Muscle of back (tissue), 11 donors: ENCODE data around the gene CCDC134. TPM values are rescaled to one million over a fixed set of nuclear protein-coding genes. Genes with fewer than 3 reads are reported as not detected.
A peak's percentile ranks its signal among the peaks of the same experiment; 100 is the strongest.
"Not testable (repeated sequence)": the region's sequence is repeated elsewhere in the genome, so short reads cannot be mapped to it uniquely, and the experiment has no call there.

Experiments
- DNase-seq, 3 donors: peaks; one replicate each; pipeline versions ENCODE4 v3.0.0 to v3.0.0-alpha.2; 2013
- polyA plus RNA-seq, 10 donors: library from polyadenylated mRNA; unstranded; fragments of 120-200 nt; gene quantifications; one replicate each; pipeline ENCODE4 v1.2.1, GENCODE V29; 2013; ENCODE audit not compliant: insufficient read length in 10 of 10

CCDC134 gene
- polyA plus RNA-seq, 10 donors: 7.1 to 10.6 (median 8.5) TPM

DNA sequence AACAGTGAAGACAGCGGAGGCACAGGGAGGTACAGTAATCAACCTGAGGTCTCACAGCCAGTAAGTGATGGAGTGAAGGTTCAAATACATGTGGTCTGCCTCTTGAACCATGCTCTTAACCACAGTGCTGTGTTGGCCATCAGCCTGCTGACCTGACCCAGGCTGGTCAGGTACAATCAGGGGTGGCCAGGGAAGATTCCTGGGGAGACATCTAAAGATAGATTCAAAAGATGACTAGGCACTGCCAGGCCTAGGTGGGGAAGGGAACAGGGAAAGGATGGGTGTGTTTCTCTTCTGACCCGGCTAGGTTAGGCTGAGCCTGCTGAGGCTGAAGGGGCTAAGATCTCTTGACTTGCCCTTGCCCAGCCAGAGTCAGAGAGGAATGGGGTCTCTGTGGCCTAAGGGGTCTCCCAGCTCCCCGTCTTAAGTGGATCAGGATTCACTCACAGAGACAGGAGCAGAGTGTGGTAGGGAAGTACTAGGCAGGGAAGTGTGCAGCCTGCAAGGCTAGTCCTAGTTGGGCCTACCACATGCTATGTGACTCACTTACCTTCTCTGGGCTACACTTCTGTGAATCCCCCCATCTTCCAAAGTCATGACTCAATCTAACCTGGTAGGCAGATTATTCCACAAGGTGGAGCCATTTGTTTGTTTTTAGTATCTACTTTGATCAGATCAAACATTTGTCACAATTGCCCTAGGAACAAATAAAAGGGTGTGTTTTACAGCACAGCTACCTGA lies 22.0 kb downstream of the CCDC134 start:
- DNase-seq: peak in 2 of 3 donors; percentile 55 to 63

DNA sequence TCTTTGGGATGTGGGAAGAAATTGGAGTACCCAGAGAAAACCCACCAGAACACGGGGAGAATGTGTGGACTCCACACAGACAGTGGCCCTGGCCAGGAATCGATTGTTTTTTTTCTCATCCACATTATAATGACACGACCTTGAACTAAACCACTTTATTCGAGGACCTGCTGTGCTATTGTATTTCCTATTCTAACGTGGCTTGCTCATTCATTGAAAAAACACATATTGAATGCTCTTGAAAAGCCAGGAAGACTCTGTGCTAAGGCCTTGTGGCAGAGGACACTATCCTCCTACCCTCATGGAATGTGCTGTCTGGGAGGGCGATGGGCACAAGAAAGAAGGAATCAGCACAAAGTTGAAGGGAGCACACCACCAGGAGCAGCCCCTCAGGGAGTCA lies 23.3 kb downstream of the CCDC134 start:
- no peak for DNase-seq

DNA sequence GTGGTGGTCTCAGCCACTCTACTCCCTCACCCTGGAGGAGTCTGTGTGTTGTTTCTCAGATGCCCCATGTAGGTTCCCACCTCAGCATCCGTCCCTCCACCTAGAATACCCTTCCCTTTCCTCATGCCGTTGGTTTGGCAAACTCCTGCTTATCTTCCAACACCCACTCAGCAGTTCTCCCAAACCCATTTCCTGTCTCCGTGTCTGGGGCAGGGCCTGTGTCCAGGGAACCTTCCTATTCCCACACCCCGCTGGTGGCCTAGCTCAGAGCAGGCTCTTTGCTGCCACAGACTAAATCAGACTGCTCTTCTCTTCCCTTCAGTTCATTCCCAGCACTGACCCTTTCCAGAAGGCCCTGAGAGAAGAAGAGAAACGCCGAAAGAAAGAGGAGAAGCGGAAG lies 24.9 kb downstream of the CCDC134 start:
- DNase-seq: no peak

GRCh38 chr22:41826021-41826420 lies 25.5 kb downstream of the CCDC134 start:
- DNase-seq: no peak

GRCh38 chr22:41826430-41827383 lies 26.2 kb downstream of the CCDC134 start:
- DNase-seq: peak in 1 of 3 donors; percentile 45

- peak in 2 of 3 donors; percentile 43 to 46 for DNase-seq
These were observed 27.2 kb downstream of the CCDC134 start for GRCh38 chr22:41827671-41828070.

- no peak for DNase-seq
These were observed 28.0 kb downstream of the CCDC134 start for GRCh38 chr22:41828516-41828915.

GRCh38 chr22:41830174-41830573 lies 29.7 kb downstream of the CCDC134 start:
- DNase-seq: no peak

- DNase-seq: peak in 2 of 3 donors; percentile 51 to 61
These were observed 30.9 kb downstream of the CCDC134 start for GRCh38 chr22:41831383-41831782.

DNA sequence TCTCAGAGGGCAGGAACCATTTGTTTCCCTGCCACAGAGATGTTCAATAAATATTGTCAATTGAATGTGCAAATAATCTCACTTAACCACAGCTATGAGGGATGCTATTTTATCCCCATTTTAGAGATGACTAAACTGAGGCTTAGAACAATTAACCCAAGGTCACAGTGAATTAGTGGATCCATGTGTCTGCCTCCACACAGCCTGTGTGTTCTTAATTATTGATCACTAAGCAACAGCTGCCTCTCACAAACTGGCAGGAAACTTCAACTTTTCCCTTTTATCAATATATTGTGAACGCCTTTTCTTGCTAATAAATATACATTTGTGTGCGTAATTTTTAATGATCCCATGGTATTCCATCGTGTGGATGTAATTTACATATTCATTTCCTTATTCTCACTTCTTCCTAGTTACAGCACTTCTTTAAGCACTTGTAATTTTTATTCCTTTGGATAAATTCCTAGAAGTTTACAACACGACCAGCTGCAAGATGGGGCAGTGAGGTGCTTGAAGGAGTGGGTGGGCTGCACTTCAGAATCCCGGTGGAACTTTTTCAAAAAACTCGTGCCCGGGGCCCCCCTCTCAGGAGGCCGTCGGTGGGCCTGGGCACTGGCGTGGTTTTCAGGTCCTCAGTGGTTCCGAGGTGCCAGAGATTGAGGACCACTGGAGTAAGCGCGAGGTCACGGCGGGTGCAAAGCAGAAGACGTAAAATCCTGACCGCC lies 31.5 kb downstream of the CCDC134 start:
- DNase-seq: peak in 1 of 3 donors; percentile 32

- peak; percentile 99 to 100 (median 100) for DNase-seq
These were observed 32.3 kb downstream of the CCDC134 start, which contains the start of gene SREBF2 for GRCh38 chr22:41832553-41833368. SREBF2 (plus strand) TSS chr22:41833105; CDS start chr22:41833271, 166 bp downstream.

DNA sequence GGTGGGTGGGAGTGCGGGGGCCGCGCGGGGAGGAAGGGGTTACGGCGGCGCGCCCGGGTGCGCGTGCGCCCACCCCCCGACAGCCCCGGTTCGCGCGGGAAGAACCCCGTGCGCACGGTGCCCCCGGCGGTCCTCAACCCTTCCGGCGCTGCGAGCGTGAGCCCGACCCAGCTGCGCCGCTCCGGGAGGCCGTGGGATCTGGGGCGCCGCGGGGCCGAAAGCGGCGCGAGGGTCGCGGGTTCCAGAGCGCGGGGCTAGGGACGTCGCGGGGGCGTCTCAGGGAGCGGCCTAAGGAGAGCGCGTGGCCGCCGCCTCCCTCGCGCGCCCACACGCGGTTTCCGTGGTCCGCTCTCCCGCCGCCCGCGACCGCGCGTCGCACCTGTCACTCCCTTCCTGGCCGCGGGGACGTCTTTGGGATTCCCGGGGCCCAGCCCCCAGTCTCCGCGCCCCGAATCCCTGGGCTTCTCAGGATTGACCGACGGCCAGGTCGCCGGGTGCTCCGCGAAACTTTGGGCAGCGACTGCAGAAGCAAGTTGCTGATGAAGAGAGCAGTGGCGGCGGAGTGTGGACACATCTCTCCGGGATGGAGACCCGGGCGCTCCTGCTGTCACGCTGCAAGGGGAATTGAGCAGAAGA lies 33.0 kb downstream of the CCDC134 start:
- DNase-seq: peak in 2 of 3 donors; percentile 61 to 88

DNA sequence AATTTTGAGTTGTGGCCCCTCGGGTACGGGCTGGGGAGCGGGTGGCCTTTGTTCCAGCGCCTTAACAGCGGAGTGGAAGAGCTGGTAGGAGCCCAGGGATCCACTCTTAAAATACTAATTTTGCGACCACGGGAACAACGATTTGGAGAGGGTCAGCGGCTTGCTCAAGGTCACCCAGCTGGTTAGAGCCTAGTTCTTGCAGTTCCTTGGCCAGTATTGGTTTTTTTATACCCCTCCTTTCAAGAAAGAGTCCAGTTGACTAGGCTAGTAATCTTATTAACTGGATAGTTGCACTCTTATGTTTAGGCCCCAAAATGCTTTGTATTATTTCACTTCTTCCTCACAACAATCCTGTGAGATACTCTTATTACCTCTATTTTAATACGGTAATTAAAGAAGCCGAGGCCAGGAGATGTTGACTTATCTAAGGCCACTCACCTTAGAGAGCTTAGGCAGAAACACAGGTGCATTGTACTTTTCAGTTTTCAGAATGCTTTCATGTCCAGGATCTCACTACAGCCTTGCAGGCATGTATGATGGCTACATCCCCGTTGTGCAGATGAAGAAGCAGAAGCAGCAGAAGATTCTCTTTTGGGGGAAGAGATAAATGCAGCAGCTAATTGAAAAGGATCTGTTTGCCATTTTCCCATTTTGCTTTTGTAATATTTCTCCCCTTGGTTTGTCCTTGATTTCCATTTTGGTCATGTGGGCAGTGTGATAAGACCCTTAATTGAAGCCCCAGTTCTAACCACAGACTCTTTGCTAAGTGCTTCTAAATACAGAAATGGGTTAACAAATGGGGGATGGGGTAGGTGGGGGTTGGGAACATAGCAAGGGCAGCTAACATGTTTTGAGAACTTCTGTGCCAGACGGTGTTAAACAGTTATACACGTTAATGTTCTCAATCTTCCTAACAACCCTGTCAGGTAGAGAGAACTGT lies 33.8 kb downstream of the CCDC134 start:
- DNase-seq: no peak

GRCh38 chr22:41835462-41835861 lies 35.0 kb downstream of the CCDC134 start:
- not testable (repeated sequence) for DNase-seq

- DNase-seq: no peak
These were observed 36.1 kb downstream of the CCDC134 start for GRCh38 chr22:41836551-41836950.

GRCh38 chr22:41838842-41839618 lies 38.6 kb downstream of the CCDC134 start:
- no peak for DNase-seq

DNA sequence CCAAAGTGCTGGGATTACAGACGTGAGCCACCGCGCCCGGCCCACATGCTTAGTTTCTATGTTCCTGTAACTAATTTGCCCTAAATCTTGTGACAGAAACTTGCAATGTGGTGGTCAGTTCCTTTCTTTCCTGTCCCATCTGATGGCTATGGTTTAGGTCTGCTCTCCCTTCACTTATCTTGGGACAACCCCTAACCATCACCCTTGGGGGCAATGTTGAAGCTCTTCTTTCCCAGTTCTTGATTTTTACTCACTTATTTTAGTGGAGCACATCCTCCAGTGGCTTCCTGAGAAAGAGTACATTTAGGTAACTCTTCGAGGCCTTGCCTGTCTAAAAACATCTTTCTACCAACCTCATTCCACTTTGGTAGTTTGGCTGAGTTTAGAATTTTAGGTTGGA lies 39.7 kb downstream of the CCDC134 start:
- DNase-seq: no peak

DNA sequence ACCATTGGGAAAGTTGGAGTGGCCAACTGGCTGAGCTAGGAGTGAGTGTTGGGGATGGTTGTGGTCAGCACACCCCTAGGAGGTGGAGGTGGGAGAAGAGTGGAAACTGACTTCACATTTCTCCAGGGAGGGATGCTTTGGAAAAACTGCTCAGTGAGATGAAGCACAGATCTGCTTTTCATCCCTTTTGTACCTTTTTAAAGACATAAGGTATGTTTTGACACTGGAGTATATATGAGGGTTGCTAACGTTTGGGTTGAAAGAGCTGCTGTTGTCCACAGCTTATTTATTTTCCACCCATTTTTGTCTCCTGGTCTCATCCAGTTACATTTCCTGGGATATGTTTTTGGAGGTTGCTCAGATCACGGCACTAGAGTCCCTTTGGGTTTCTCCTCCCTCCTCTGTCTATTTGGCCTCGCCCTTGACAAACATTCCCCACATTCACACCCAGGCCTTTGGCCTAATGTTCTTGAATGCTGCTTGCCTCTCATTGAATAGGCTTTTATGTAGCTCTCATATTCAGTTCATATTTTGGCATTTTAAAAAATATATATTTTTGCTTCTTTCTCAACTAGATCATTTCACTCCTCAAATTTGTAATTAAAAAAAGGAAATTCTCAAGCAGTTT lies 40.7 kb downstream of the CCDC134 start:
- no peak for DNase-seq
